Midbrain (tissue), 1 donor: Measurements from ENCODE around the gene ANKDD1A.

Experiments
- DNase-seq: peaks from one replicate; lab custom pipeline; 2025; lab: John Stamatoyannopoulos, UW

ANKDD1A gene

GRCh38 chr15:64895285-64896065, 16.2 kb upstream of the ANKDD1A start:
- peak; percentile 52 for DNase-seq

GRCh38 chr15:64896371-64897069, 15.2 kb upstream of the ANKDD1A start:
- no peak for DNase-seq

GRCh38 chr15:64897345-64897985, 14.2 kb upstream of the ANKDD1A start:
- DNase-seq, result no peak

GRCh38 chr15:64898406-64898805, 13.3 kb upstream of the ANKDD1A start:
- no peak for DNase-seq

- no peak for DNase-seq
These were observed 10.6 kb upstream of the ANKDD1A start for GRCh38 chr15:64901141-64901540.

- DNase-seq, result no peak
These were observed 9.8 kb upstream of the ANKDD1A start for GRCh38 chr15:64901914-64902313.

GRCh38 chr15:64902863-64903262, 8.8 kb upstream of the ANKDD1A start:
- DNase-seq, result no peak

- DNase-seq, result no peak
These were observed 8.3 kb upstream of the ANKDD1A start for GRCh38 chr15:64903326-64903950.

- no peak for DNase-seq
These were observed 7.5 kb upstream of the ANKDD1A start for GRCh38 chr15:64904189-64904588.

GRCh38 chr15:64905119-64905831, 6.4 kb upstream of the ANKDD1A start:
- DNase-seq, result peak; percentile 72

GRCh38 chr15:64905941-64906340, 5.8 kb upstream of the ANKDD1A start:
- no peak for DNase-seq

- no peak for DNase-seq
These were observed 5.3 kb upstream of the ANKDD1A start for GRCh38 chr15:64906402-64906801.

GRCh38 chr15:64907991-64908390, 3.7 kb upstream of the ANKDD1A start:
- no peak for DNase-seq

- no peak for DNase-seq
These were observed 2.2 kb upstream of the ANKDD1A start for GRCh38 chr15:64909546-64909945.

GRCh38 chr15:64912379-64913325, 950 bp downstream of the ANKDD1A start:
- no peak for DNase-seq

GRCh38 chr15:64915518-64916227, 4.0 kb downstream of the ANKDD1A start:
- DNase-seq, result no peak

- DNase-seq, result no peak
These were observed 4.7 kb downstream of the ANKDD1A start for GRCh38 chr15:64916365-64916764.

- no peak for DNase-seq
These were observed 5.5 kb downstream of the ANKDD1A start for GRCh38 chr15:64917211-64917610.

GRCh38 chr15:64919721-64920120, 8.0 kb downstream of the ANKDD1A start:
- DNase-seq, result no peak

GRCh38 chr15:64921711-64922110, 10.0 kb downstream of the ANKDD1A start:
- no peak for DNase-seq
